ENCODE data around the gene ETF1. TPM values are rescaled to one million over a fixed set of nuclear protein-coding genes. Genes with fewer than 3 reads are reported as not detected.
A peak's percentile ranks its signal among the peaks of the same experiment; 100 is the strongest.

ETF1 gene
- total RNA-seq, 6 donors from 2014 or later, result 22.0 to 147 (median 92.4) TPM

DNA sequence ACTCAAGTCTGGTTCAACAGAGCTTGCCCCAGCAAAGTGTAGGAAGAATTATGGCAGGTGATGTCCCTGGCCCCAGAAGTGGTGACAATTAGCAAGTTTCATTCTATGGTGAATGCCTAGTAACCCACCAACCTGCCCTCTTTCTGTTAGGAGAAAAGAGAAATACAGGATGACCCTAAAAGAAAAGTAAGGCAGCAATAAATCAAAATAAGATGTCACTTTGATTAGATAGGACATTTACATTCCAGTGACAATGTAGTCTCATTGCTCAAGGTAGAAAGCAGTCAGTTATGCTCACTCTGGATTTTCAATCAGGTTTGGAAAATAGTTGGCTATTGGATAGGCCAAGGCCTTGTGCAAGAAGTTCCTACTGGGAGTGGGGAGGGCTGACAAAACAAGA lies 37.7 kb upstream of the ETF1 start:
- TF ChIP-seq POLR2A (IDR thresholded peaks at IDR 0.05), result no peak
- TF ChIP-seq, protein P1, sequence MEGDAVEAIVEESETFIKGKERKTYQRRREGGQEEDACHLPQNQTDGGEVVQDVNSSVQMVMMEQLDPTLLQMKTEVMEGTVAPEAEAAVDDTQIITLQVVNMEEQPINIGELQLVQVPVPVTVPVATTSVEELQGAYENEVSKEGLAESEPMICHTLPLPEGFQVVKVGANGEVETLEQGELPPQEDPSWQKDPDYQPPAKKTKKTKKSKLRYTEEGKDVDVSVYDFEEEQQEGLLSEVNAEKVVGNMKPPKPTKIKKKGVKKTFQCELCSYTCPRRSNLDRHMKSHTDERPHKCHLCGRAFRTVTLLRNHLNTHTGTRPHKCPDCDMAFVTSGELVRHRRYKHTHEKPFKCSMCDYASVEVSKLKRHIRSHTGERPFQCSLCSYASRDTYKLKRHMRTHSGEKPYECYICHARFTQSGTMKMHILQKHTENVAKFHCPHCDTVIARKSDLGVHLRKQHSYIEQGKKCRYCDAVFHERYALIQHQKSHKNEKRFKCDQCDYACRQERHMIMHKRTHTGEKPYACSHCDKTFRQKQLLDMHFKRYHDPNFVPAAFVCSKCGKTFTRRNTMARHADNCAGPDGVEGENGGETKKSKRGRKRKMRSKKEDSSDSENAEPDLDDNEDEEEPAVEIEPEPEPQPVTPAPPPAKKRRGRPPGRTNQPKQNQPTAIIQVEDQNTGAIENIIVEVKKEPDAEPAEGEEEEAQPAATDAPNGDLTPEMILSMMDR (IDR thresholded peaks at IDR 0.05), result no peak
- TF ChIP-seq EP300 (IDR thresholded peaks at IDR 0.05), result no peak
- TF ChIP-seq POLR2AphosphoS5 (IDR thresholded peaks at IDR 0.05), result no peak
- Histone ChIP-seq H3K36me3 (no peaks in the 10 kb centered on the region), H3K9me3 (no peaks in the 10 kb centered on the region), H3K27ac (no peak overlapping the region), H3K4me1 (peaks cover 3 to 12% (median 7%) of the 10 kb centered on the region in 4 donors), H3K27me3 (no peaks in the 10 kb centered on the region), H3K4me3 (no peak overlapping the region)
- ATAC-seq (ENCODE audit: low FRiP score in 2 of 2), result no peak
- no peak for DNase-seq

DNA sequence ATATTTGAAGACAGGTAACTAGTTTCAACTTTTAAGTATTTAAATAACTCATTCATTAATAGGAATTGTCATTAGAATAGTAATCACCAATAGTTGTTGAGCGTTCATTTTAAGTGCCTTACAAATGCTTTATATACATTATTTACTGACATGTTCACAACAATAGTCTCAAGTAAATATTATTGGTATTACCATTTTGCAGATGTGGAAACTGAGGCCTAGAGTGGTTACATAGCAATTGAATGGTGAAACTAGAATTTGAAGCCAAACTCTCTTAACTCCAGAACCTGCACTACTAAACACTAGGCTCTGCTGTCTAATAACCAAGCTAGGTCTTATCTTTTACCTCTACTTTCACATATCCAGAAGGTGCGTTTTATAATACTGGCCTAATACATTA lies 37.0 kb upstream of the ETF1 start:
- no peak for ATAC-seq (ENCODE audit: low FRiP score in 2 of 2)
- H3K36me3 ChIP-seq, result no peaks in the 10 kb centered on the region
- no peak for DNase-seq
- no peaks in the 10 kb centered on the region for H3K9me3 ChIP-seq
- TF ChIP-seq EP300 (IDR thresholded peaks at IDR 0.05) (no peak), POLR2AphosphoS5 (IDR thresholded peaks at IDR 0.05) (no peak), POLR2A (IDR thresholded peaks at IDR 0.05) (no peak)
- TF ChIP-seq, protein P1 (IDR thresholded peaks at IDR 0.05), result no peak
- no peaks in the 10 kb centered on the region for H3K27me3 ChIP-seq
- H3K4me1 ChIP-seq, result peaks cover 3 to 12% (median 7%) of the 10 kb centered on the region in 4 donors
- H3K27ac ChIP-seq, result no peak overlapping the region
- 91 to 95% methylated on average over 2 of the region's 2 CpGs for WGBS, 2 donors
- H3K4me3 ChIP-seq, result no peak overlapping the region

DNA sequence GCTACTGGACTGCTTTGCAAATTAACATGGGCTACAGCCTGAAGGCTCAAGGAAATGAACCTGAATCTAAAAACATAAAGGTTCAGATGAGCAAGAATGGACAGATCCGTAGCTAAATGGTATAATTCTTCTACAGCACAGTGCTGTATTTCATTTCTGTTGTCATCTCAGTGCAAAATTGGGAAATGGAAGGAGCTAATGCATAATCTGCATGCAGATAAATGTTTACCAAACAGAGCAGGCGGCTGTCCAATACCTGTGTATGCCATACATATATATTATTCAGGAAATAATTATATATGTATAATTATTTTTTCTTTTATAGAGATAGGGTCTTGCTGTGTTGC lies 36.5 kb upstream of the ETF1 start:
- Histone ChIP-seq H3K9me3 (no peaks in the 10 kb centered on the region), H3K4me3 (no peak overlapping the region), H3K36me3 (no peaks in the 10 kb centered on the region), H3K27ac (peak overlapping the region in 1 of 4 donors; percentile 30), H3K4me1 (peaks cover 3 to 14% (median 8%) of the 10 kb centered on the region in 4 donors), H3K27me3 (no peaks in the 10 kb centered on the region)
- ATAC-seq (ENCODE audit: low FRiP score in 2 of 2) (no peak), DNase-seq (no peak)
- TF ChIP-seq EP300 (IDR thresholded peaks at IDR 0.05) (no peak), POLR2A (IDR thresholded peaks at IDR 0.05) (no peak), POLR2AphosphoS5 (IDR thresholded peaks at IDR 0.05) (no peak)
- TF ChIP-seq, protein P1 (IDR thresholded peaks at IDR 0.05), result no peak
- 45 to 50% methylated on average over 2 of the region's 2 CpGs for WGBS, 2 donors

DNA sequence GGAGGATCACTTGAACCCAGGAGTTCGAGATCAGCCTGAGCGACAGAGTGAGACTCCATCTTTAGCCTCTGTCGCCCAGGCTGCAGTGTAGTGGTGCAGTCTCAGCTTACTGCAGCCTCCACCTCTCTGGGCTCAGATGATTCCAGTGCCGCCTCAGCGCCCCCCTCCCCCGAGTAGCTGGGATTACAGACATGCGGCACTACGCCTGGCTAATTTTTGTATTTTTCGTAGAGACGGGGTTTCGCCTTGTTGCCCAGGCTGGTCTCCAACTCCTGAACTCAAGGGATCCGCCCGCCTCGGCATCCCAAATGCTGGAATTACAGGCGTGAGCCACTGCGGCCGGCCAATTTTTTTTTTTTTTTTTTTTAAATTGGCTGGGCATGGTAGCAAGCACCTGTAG lies 34.4 kb upstream of the ETF1 start:
- Histone ChIP-seq H3K27ac (no peak overlapping the region), H3K9me3 (no peaks in the 10 kb centered on the region), H3K4me1 (peaks cover 15 to 30% (median 17%) of the 10 kb centered on the region in 4 donors), H3K4me3 (no peak overlapping the region), H3K36me3 (peaks cover 7 to 14% (median 10%) of the 10 kb centered on the region in 4 donors), H3K27me3 (no peaks in the 10 kb centered on the region)
- ATAC-seq (ENCODE audit: low FRiP score in 2 of 2) (no peak), DNase-seq (no peak)
- TF ChIP-seq POLR2AphosphoS5 (IDR thresholded peaks at IDR 0.05) (no peak), EP300 (IDR thresholded peaks at IDR 0.05) (no peak), POLR2A (IDR thresholded peaks at IDR 0.05) (no peak)
- TF ChIP-seq, protein P1 (IDR thresholded peaks at IDR 0.05), result no peak
- WGBS, 2 donors, result 96 to 97% methylated on average over 17 of the region's 17 CpGs
